ENCODE results near the gene LITAF. TPM values are rescaled to one million over a fixed set of nuclear protein-coding genes. Genes with fewer than 3 reads are reported as not detected.

LITAF gene
- total RNA-seq, 1 donor from 2014 or later, result 55.8 TPM

GRCh38 chr16:11554053-11554452, 32.7 kb downstream of the LITAF start:
- Histone ChIP-seq H3K27me3 (ENCODE audit: control insufficient read depth, insufficient read depth, low read length) (no peaks in the 10 kb centered on the region), H3K4me3 (ENCODE audit: low read depth, low read length) (no peak overlapping the region), H3K36me3 (ENCODE audit: control insufficient read depth, insufficient read depth, low read length) (peaks cover 2% of the 10 kb centered on the region)
- DNase-seq (ENCODE audit: low read depth), result no peak
- TF ChIP-seq CTCF (IDR thresholded peaks at IDR 0.05; ENCODE audit: insufficient read depth, low read length, poor library complexity, severe bottlenecking), result no peak

GRCh38 chr16:11553371-11553770, 33.3 kb downstream of the LITAF start:
- Histone ChIP-seq H3K36me3 (ENCODE audit: control insufficient read depth, insufficient read depth, low read length) (peaks cover 3% of the 10 kb centered on the region), H3K27me3 (ENCODE audit: control insufficient read depth, insufficient read depth, low read length) (no peaks in the 10 kb centered on the region), H3K4me3 (ENCODE audit: low read depth, low read length) (no peak overlapping the region)
- TF ChIP-seq CTCF (IDR thresholded peaks at IDR 0.05; ENCODE audit: insufficient read depth, low read length, poor library complexity, severe bottlenecking), result no peak
- no peak for DNase-seq (ENCODE audit: low read depth)

GRCh38 chr16:11552440-11552839, 34.3 kb downstream of the LITAF start:
- DNase-seq (ENCODE audit: low read depth), result no peak
- TF ChIP-seq CTCF (IDR thresholded peaks at IDR 0.05; ENCODE audit: insufficient read depth, low read length, poor library complexity, severe bottlenecking), result no peak
- peaks cover 3% of the 10 kb centered on the region for H3K36me3 ChIP-seq (ENCODE audit: control insufficient read depth, insufficient read depth, low read length)
- no peak overlapping the region for H3K4me3 ChIP-seq (ENCODE audit: low read depth, low read length)
- no peaks in the 10 kb centered on the region for H3K27me3 ChIP-seq (ENCODE audit: control insufficient read depth, insufficient read depth, low read length)

- Histone ChIP-seq H3K36me3 (ENCODE audit: control insufficient read depth, insufficient read depth, low read length) (peaks cover 3% of the 10 kb centered on the region), H3K27me3 (ENCODE audit: control insufficient read depth, insufficient read depth, low read length) (no peaks in the 10 kb centered on the region), H3K4me3 (ENCODE audit: low read depth, low read length) (no peak overlapping the region)
- no peak for TF ChIP-seq CTCF (IDR thresholded peaks at IDR 0.05; ENCODE audit: insufficient read depth, low read length, poor library complexity, severe bottlenecking)
- no peak for DNase-seq (ENCODE audit: low read depth)
These were observed 34.9 kb downstream of the LITAF start for GRCh38 chr16:11551842-11552241.

- peaks cover 3% of the 10 kb centered on the region for H3K36me3 ChIP-seq (ENCODE audit: control insufficient read depth, insufficient read depth, low read length)
These were observed 35.8 kb downstream of the LITAF start for GRCh38 chr16:11550791-11551498.

More at GRCh38 chr16:11550791-11551498, 35.8 kb downstream of the LITAF start:
- no peak for TF ChIP-seq CTCF (IDR thresholded peaks at IDR 0.05; ENCODE audit: insufficient read depth, low read length, poor library complexity, severe bottlenecking)
- Histone ChIP-seq H3K4me3 (ENCODE audit: low read depth, low read length) (no peak overlapping the region), H3K27me3 (ENCODE audit: control insufficient read depth, insufficient read depth, low read length) (no peaks in the 10 kb centered on the region)
- no peak for DNase-seq (ENCODE audit: low read depth)

Measured in kidney epithelial cell (primary cell).